Umbilical cord (tissue), 2 donors: ENCODE results near the gene CCL17. TPM values are rescaled to one million over a fixed set of nuclear protein-coding genes. Genes with fewer than 3 reads are reported as not detected.
"Not testable (repeated sequence)": the region's sequence is repeated elsewhere in the genome, so short reads cannot be mapped to it uniquely, and the experiment has no call there.

Experiments used
- DNase-seq: peaks from one replicate; pipeline ENCODE4 v3.0.0-alpha.2; 2015; ENCODE audit warnings: low spot score
- total RNA-seq: library from RNA; depleted of rRNA; stranded (reverse); fragments of >200 nt; gene quantifications from one replicate; pipeline ENCODE4 v1.2.3, GENCODE V29; 2014; ENCODE audit warnings: low replicate concordance; ENCODE audit not compliant: insufficient read depth

CCL17 gene
- total RNA-seq, 1 donor from 2014 or later = not detected

- DNase-seq = no peak
Observed at GRCh38 chr16:57430955-57431354, 26.4 kb downstream of the CCL17 start.

GRCh38 chr16:57432505-57432904, 27.9 kb downstream of the CCL17 start:
- DNase-seq = no peak

DNA sequence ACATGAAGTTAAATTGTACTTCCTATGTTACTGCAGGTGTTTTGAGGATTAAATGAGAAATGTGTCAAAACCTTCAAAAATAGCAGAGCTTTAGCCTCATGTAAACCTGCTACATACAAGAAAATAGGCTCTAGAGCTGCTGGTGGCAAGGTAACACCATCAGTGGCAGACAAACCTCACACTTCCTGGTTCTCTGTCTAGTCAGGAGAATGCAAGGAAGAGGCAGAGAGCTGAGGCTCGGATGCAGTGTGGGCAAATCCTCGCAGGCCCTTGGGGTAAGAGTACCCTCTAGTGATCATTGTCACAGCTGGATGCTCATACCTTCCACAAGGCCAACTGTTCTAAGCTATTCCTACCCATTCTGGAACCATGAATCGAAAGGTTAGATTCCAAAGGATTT, 28.4 kb downstream of the CCL17 start:
- DNase-seq = no peak

GRCh38 chr16:57434003-57434402, 29.4 kb downstream of the CCL17 start:
- no peak for DNase-seq

- DNase-seq = no peak
Observed at GRCh38 chr16:57435838-57436237, 31.3 kb downstream of the CCL17 start.

DNA sequence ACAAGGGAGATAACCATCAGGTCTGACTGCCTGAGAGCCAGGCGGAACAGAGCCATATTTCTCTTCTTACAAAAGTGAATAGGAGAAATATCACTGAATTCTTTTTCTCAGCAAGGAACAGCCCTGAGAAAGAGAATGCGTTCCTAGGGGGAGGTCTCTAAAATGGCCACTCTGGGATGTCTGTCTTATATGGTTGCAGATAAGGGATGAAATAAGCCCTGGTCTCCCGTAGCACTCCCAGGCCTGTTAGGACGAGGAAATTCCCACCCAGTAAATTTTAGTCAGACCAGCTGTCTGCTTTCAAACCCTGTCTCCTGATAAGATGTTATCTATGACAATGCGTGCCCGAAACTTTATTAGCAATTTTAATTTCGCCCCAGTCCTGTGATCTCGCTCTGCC, 35.4 kb downstream of the CCL17 start:
- DNase-seq = not testable (repeated sequence)

DNA sequence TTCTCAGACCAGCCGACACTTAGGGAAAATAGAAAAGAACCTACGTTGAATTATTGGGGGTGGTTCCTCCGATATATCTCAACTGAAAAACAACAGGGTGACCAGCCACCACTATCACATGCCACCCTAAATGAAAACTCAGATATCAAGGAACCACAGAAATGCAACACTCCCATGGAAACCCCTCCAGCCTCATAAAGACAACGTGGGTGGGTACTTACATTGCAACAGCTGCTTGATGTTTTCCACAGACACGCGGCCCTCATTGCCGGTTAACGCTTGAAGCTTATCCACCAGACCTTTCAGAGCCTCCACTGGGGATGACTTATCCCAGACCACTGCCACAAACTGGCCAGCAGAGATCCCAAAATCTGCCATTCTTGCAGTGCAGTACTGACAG, 36.0 kb downstream of the CCL17 start:
- not testable (repeated sequence) for DNase-seq

DNA sequence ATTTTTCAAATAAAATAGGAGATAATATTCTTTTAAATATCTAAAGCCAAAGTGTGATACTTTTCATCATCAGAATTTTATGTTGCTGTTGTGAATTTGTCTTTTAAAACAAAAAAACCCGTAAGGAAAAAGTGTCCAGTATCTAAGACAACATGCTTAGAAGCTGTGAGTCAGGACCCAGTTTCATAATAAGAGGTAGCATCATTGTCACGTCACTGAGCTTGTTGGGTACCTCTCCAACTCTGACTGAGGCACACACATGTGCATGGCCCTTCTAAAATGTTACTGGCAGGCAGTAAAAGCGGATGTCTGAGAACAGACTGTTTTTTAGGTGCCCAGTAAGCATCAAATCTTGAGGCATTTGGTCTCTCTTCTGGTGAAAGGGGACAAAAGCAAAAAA, 40.1 kb downstream of the CCL17 start:
- DNase-seq = no peak

GRCh38 chr16:57445510-57445909, 40.9 kb downstream of the CCL17 start:
- DNase-seq = no peak

DNA sequence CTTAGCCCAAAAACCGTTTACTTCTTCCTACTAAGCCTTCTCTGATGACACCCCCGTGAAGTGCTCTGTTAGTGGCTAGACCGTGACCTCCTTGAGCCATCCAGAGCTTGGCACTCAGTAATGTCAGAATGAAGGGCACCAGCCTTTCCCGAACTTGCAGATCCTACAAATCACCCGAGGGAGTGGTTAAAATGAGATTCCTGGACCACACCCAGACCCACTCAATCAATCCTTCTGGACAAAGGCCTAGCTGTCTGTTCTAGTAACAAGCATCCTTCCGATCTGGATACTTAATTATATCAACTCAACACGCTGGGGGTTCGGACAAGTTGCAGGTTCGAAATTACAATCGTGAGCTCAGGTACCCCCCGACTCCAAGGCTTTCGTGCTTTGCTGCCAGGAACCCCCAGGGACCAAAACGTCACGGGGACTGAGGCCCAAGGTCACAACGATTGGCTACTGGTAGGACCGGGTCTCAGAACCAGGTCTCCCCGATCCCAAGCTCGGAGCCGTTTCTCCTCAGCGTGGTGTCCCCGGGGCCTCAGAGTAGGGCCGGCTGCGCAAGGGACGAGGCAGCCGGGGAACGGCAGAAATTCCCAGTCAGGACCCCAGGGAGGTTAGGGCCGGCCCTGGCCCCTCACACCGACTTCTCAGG, 42.1 kb downstream of the CCL17 start:
- DNase-seq = no peak

GRCh38 chr16:57447186-57447962, 42.8 kb downstream of the CCL17 start, which contains the start of the genes CIAPIN1 and COQ9:
CIAPIN1 (minus strand) TSS chr16:57447385; CDS start chr16:57440928, 6,457 bp downstream.
COQ9 (plus strand) TSS chr16:57447479; CDS start chr16:57447506, 27 bp downstream.
- peak; percentile 96 for DNase-seq

DNA sequence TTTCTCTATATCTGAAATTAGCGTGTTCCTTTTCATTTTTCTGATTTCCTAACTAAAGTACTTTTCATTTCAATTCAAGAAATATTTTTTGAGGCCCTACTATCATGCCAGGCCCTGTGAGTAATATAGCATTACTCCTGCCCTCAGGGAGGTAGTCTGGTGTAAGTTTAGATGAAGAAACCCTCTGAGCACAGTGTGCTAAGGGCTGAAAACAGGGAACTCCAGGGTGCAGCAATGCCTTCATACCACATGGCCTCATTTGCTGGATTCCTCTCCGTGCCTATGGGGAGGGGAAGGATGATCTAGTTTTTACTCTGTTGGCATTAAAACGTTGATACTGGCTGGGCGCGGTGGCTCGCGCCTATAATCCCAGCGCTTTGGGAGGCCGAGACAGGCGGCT, 47.5 kb downstream of the CCL17 start:
- DNase-seq = no peak

- peak; percentile 84 for DNase-seq
Observed at GRCh38 chr16:57462209-57462977, 57.8 kb downstream of the CCL17 start, which contains the start of gene POLR2C. POLR2C (plus strand) TSS chr16:57462679; CDS start chr16:57462725, 46 bp downstream.

DNA sequence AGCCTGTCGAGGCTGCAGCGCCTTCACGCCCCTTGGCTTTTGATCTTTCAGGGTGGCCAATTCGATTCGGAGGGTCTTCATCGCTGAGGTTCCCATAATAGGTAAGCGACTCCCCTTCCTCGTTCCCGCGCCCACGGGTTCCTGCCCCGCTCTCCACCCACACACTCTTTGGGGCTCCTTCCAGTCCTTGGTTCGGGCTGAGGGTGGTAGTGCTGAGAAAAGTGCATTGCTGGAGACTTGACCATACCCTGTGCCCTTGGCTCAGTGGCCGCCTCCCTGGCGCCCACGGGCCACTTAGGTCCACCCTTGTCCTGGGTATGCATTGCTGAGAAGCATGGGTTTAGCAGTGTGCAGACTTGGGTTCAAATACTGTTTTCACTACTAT, 58.4 kb downstream of the CCL17 start:
- DNase-seq = no peak

DNA sequence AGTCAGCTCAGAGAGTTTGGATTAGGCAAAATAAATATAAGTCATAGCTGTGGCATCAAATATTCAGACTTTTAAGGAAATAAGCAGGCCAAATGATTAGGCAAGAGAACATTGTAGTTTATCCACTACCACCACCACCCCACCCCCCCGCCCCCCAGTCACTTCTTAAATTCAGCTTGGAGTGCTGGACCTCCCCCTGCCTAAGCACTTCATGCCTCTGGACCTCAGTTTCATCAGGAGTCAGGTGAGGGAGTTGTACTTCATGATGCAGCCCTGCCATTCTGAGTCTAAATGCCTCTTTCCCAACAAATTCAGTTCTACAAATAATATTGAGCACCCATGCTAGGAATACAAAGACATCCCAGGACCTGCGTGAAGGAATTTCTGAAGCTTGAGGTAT, 60.0 kb downstream of the CCL17 start:
- no peak for DNase-seq

Other genes with a start within 250 kb of the CCL17 start
- gene PSME3IP1, start 218.7 kb upstream of the CCL17 start, total RNA-seq = 29.1 TPM
- gene RSPRY1, start 218.4 kb upstream of the CCL17 start, total RNA-seq = 63.8 TPM
- 59.2 TPM for gene ARL2BP, start 159.5 kb upstream of the CCL17 start, total RNA-seq
- 0.24 TPM for gene PLLP, start 120.1 kb upstream of the CCL17 start, total RNA-seq
- 1.4 TPM for gene CCL22, start 46.0 kb upstream of the CCL17 start, total RNA-seq
- gene CX3CL1, start 32.3 kb upstream of the CCL17 start, total RNA-seq = 1.2 TPM
- gene CIAPIN1, start 42.6 kb downstream of the CCL17 start, total RNA-seq = 26.0 TPM
- 25.3 TPM for gene COQ9, start 42.7 kb downstream of the CCL17 start, total RNA-seq
- 67.2 TPM for gene POLR2C, start 57.9 kb downstream of the CCL17 start, total RNA-seq
- gene DOK4, start 81.7 kb downstream of the CCL17 start, total RNA-seq = 22.4 TPM
- 13.5 TPM for gene CCDC102A, start 131.8 kb downstream of the CCL17 start, total RNA-seq
- 1.2 TPM for gene ADGRG5, start 137.9 kb downstream of the CCL17 start, total RNA-seq
- 8.9 TPM for gene ADGRG1, start 223.9 kb downstream of the CCL17 start, total RNA-seq